Kidney glomerular epithelial cell (primary cell): ENCODE results near the gene TMEM132D.

Experiments
- DNase-seq: peaks from one replicate; lab custom pipeline; 2025; lab: John Stamatoyannopoulos, UW

The TMEM132D gene

DNA sequence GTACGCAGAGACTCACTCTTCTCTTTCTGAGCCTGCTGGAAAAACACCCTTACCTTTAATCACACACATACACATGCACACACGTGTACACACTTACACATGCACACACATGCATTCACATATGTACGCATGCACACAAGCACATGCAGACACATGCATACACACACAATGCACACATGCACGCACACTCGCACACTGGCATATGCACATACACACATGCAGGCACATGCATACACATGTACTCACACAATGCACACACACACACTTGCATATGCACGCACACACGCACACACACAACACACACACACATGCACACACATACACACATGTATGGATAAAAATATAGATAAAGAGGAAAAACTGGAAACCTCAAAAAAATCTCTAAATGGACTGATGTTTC is 801.6 kb downstream of the TMEM132D start:
- DNase-seq, result no peak

DNA sequence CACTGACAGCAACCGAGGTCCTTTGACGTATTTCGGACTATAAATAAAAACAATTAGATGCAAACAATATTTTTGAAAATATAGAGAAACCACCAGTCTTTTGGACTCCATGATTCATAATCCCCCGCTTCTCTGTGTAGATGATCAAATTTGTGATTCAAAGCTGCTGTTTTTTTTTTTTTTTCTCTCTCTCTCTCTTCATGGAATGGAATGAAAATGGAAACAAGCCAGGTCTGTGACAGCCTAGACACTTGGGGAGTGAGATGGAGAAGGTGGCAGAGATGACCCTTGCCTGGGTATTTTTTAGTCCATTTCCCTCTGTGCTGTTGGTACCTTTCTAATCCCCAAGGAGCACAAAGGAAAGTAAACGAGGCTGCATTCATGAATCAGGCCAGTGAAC is 802.0 kb downstream of the TMEM132D start:
- no peak for DNase-seq

DNA sequence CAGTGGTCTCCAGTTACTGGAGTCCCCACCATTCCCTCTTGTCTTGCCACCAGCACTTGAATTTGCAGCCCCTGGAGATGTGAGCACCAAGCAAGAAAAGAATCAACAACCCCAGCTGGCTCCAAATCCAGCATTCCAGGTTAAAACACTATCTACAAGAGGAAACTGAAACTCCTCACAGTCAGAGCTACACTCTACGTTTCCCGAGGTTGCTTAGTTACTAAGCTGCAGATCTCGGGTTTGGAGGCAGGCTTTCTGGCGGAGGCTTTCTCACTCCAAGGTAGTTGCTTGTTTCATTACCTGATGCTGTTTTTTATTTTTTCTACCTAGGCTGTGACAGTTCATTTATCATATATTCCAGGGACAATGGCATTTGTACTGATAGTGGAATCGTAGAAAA is 802.4 kb downstream of the TMEM132D start:
- DNase-seq, result no peak

DNA sequence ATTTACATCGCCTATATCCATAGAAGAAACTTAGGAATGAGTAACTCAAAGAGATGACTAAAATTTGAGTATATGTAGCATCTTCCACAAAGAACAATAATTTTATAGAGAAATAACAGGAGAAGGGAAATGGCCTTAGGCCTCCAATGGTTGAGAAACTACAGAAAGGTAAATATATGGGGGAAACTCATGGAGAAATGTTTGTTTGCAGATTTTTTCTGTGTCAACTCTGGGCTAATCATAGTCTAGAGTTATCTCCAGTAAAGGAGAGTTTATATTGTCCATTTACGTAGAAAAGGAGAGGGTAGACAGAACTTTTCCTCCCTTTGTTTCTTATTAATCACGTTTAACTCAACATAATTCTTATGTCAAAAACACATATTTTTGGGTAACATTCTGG is 806.4 kb downstream of the TMEM132D start:
- no peak for DNase-seq

DNA sequence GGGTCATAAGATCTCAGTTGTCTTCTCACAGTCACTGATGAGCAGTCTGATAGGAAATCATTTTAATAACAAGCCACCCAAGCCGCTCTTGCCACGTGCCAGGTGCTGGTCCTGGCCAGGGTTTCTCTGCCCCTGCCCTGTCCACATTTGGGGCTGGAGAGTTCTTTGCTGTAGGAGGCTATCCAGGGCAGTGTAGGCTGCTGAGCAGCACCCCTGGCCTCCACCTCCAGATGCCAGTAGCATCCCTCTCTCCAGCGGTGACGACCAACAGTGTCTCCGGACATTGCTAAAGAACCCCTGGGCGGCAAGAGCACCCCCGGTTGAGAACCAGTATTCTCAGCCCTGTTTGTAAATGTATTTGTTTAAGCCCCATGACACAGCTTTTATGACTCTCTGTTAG is 806.9 kb downstream of the TMEM132D start:
- DNase-seq, result no peak

DNA sequence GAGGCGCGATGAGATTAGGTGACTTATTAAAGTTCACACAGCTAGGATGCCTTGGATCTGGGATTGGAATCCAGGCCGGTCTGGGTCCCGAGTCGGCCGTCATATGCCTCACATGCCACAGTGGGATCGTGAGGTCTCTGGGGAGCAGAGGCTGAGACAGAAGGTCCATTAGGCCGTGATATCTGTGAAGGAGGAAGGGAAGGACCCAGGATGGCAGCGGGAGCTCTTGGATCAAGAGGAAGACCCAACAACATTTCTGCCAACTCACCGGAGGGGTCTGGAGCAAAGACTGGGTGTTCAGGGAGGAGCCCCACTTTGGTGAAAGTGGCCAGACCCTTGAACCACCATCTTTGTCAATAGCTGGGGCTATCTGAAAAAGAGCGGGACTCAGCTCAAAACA is 807.6 kb downstream of the TMEM132D start:
- no peak for DNase-seq

DNA sequence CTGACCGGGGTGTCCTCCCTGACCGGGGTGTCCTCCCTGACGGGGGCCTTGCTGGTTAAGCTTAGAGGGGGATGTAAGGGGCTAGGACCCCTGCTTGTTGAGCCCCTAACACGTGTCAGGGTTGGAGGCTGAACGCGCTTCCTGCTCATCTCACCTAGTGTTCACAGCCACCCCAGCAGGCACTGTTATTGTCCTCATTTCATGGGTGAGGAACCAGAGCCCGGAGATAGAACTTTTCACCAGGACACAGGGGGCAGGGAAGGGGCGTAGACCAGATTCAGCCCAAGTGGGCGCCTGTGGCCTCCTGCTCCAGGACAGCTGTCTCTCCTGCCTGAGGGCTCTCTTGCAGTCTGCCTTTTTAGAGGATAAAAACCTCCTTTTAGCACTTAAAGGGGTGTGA is 814.2 kb downstream of the TMEM132D start:
- DNase-seq, result no peak

DNA sequence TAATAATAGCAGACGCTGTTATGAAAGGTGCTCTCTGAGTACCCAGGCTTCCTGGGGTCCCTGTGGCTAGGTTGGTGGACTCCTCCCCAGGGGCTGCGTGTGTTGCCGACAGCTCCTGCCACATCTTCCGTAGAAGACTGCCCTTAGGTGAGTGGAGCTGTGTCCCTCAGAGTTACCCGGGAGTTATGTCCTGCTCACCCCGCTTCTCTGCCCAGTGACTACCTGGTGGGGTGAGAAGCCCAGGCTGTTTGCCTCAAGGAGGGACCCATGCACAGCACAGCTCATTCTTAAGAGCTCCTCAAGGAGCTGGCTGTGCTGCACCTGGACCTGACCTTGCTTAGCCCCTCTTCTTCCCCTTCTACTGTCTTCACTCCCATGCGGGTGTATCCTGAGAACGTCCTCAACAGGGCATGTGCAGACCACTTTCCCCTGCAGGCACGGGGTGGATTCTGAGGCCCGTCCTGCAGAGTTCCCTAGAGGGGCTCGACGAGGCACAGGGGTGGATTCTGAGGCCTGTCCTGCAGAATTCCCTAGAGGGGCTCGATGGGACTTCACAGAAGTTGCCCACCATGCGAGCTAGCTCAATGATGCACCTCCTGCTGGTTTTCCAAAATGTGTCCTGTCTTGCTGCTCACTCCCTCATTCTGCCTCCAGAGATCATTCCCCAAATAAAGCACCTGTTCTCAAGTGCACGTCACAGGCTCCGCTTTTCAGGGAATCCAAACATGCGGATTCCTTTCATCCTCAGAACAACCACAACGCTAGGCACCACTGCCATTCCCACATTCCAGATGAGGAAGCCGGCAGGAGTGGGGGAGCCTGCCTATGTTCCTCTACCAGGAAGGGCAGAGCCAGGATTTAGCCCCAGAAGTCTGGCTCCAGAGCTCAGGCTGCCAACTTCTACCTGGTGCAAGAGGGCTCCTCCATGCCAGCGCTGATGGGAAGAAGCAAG is 818.7 kb downstream of the TMEM132D start:
- no peak for DNase-seq

DNA sequence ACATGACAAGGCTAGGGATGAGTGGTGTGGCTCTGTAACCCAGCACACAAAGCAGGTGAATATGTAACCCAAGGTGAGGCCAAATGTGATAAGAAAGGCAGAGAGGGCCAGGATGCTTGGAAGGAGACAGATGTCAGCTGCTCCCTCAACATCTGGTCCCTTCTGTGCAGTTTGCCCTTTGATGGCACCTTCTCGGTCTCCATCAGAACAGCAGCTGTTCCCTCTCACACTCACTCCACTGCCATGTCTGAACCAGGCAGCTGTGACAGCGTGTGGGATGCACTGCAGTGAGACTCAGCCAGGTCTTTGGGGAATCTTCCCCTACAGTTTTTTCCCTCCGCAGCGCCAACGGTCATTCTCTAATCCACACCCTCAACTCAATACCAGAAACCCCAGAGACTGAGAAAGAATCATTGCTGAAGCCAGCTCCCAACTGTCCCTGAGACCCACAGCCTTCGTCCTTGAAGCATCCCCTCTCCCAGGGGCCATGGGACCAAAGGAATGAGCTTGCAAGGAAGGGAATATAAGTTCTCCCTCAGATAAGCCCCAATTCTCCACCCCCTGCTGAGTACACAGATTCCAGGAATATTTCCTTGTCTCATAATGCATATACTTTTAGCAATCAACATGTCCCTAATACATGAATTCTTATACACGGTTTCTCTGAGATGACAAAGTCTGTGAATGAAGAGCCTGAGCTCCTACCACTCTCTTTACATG is 820.5 kb downstream of the TMEM132D start:
- no peak for DNase-seq

DNA sequence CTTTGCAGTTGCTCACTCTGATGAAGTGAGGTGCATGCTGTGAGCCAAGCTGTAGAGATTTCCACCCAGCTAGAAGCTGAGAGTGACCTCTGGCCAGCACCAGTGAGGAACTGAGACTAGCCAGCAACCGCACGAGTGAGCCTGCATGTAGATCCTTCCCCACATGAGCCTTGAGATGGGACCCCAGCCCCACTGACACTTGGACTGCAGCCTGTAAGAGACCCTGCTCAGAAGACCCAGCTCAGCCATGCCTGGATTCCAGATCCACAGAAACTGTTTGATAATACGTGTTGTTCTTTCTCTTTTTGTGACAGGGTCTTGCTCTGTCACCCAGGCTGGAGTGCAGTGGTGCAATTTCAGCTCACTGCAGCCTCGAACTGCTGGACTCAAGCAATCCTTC is 821.4 kb downstream of the TMEM132D start:
- no peak for DNase-seq

DNA sequence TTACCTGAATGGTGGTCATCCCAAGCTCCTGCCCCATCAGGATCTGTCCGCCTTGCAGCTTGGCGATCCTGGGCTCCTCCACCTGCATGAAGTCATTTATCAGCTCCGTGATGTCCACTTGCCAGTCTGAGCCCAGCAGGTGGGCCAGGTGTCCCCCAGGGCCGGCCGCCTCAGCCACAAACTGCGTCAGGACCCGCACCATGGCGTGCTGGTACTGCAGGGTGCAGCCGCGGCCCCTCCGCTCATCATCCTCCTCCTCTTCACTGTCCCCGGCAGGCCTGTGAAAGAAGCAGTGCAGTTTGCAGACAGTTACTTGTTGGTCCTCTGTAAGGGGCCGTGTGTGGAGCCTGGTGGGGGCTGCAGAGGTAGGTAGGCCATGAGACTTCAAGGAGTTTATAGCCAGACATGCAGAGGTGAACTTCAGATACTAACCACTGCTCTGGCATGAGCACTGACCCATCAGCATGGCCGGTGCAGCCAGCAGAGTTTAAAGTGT is 822.0 kb downstream of the TMEM132D start:
- DNase-seq, result no peak

DNA sequence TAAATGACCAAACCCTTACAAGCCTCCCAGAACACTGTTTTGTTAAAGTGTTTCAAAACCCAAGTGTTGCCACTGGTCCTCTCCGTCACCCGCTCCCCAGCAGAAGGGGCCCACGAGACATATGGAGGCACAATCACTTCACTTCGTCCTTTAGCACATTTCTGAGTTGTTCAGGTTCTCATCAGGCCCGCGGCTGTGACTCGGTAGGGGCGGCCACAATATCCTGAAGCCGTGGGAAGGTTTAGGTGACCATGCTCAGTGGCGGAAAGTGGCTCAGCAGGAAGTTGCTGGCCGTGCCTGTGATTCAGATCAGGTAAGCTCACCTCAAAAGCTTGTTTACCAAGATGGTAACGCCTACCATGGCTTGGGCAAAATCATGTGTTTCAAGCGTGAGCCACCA is 823.0 kb downstream of the TMEM132D start:
- DNase-seq, result no peak

DNA sequence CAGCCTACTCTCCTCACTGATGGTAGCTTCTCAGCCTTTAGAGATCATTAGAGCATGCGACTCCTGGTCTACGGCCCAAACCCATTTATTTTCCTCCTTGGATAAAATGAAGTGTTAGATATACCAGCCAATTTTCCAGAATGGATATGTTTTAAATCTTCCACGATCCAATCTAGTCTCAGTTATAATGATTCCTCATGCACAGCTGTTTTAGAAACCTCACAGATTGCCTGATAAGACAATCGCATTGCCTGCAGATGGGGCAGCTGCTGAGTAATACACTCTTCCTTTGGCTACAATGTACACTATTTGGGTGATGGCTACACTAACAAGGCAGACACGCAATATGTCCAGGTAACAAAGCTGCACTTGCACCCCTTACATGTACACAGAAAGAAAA is 823.4 kb downstream of the TMEM132D start:
- no peak for DNase-seq

DNA sequence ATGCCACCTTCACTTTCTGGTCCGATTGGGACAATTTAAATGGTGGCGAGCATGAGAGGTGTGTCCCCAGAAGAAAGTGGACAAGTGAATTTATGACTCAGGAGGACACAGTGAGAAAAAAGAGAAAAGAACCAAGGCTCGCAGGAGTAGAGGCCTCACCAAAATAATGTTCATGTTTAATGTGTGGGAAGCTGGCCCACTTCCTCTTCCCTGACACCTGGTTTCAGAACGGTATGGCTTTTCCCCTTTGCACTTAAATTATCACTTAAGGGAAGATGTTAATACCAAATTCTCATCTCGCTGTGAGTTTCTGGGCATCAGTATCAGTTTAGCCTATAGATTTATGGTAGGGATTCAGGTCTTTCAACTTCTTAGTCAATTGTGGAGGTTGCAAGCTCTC is 824.1 kb downstream of the TMEM132D start:
- no peak for DNase-seq

DNA sequence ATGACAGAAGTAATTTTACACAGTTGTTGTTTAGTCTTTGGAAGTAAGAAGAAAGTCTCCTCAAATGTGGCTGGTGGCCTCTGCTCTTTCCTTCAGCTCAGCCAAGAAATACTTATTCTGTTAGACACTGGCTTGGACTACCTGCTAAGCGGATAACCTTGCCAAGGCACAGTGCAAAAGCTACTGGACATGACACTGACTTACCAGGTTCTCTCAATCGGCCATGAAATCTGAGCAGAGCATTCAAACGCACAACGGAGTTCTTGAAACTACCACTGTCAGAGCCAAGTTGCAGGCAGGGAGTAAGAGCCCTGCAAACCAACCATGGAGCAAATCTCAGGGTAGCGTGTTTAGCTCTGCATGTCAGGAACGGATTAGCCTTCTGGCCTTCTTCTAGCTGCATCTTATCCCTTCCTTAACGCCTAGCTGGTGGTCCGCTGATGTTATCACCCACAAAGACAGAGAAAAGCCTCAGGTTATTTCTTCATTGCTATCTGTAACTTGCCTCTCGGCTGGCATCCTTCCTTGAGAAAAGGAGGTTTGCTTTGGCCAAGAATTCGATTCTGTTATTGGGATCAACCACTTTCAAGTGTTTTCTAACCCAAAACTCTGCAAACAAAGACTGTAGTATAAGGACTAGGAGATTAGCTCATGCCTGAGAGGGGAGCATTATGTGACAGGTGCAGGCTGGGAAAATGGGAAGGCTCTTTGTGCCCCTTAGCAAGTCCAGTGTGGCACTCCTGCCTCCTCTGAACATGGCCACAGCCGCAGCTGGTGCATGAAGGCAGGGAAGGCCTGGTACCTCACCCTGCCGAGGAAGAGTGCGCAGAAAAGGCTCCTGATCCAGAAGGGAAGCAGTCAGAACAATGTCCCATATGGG is 827.1 kb downstream of the TMEM132D start:
- DNase-seq, result no peak

DNA sequence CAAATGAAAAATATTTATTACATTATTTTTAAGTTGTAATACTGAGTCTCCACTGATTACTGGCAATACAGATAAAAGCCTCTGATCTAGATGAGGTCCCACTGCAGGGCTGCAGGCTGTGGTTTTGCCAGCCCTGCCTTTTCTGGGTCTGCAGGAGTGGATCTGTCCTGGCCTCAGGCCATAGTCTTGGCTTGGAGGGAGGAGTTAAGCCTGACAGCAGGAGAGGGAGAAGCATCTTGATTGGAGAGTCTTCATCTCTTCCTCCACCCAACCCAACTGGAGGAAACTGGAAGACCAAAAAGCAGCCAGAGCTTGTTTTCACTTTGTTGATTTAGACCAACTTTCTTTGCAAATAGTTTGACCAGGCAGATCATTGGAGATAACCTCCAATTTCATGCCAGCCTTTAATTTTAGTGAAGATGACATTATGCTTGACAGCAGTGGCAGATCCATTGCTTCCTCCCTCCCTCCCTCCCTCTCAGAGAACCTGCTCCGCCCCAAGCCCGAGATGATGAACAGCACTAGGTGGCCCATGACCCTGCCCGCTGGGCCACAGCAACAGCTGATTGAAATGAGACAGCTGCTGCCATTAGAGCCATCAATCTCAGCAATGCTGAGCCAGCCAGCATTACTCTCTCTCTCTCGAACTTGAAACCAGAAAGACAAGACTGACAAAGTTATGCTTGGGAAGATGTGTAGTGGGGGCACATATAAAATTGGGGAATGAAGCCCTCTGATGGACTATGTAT is 828.2 kb downstream of the TMEM132D start:
- DNase-seq, result no peak

DNA sequence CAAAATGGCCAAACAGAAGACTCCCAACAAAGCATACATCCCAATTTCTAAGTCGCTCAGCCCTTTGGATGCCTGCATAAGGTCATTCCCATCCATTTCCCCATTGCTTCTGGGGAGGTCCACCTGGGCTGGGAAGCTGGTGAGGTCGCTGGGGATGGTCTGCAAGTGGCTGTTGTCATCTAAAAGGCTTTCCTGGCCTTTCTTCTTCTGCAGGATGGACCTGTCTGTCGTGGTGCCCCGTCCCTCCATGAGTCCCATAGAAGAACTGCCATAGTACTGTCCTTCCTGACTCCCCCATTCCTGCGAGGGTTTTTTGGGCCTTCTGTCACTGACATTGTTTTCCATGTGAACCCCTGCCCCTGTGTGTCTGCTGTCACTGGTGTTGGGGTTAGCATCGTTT is 829.4 kb downstream of the TMEM132D start:
- DNase-seq, result no peak

DNA sequence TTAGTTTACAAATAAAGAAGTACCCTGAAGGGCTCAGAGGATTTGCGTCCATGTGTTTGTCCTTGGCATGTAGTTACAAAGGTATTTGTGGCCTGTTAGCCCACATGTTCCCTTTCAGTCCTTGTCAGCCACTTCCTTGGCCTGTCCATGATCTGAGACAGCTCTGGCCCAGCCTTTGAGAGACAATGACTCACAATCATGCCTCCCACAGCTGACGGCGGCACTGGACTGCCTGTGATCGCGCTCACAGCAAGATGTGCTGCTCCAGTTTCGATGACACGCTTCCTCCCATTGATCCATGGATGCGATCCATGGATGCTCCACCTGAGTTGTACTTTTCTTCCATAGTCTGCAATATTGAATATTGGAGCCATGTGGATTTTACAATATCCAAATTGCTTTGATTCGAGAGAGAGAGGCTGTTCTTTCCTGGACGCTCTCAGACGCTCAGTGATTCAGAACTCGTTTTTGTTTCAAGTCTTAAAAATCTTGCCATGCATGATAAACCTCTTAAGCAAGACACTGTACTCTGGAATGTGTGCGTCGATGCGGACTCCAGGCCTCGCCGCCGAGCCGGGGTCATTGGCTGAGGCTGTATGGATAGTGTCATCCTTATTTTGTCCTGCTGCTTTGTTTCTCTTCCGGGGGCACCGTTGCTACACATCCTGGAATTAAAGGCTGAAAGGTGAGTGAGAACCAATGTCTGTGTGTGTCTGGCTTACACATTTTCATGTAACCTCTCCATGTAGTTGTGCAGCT is 830.5 kb downstream of the TMEM132D start:
- DNase-seq, result no peak

DNA sequence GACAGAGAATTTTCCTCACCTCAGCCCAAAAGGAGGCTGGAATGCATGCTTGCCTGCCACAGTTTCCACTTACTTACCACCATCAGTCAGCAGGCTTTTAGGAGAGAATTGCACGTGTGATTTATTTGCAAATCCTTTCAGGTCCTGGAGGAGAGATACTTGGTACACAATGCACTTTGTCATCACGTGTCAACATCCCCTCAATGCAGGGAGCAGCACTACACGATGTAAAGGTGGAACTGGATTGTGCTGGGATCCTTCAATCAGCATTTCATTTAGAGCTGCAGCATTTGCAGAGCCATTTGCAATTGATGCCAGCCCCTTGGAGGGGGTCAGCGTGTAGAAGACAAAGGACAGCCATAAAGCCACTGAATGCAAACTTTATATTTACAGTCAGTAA is 832.5 kb downstream of the TMEM132D start:
- no peak for DNase-seq

DNA sequence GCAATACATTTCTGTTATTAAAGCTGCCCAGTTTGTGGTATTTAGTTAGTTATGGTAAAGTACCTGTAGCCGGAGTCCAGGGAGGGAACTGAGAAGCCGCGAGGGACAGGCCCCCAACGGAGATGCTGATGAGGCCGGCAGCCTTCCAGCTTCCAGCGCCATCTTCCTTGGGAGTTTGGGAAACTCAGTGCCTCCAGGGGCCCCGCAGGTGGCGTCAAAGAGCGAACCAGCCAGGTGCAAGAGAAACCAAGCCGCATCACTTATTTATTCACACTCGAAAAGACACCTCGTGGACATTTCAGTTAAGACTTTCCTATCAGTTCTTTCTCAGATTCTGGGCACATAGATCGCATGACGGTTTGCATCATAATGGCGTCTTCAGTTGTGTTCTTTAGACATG is 833.9 kb downstream of the TMEM132D start:
- no peak for DNase-seq

DNA sequence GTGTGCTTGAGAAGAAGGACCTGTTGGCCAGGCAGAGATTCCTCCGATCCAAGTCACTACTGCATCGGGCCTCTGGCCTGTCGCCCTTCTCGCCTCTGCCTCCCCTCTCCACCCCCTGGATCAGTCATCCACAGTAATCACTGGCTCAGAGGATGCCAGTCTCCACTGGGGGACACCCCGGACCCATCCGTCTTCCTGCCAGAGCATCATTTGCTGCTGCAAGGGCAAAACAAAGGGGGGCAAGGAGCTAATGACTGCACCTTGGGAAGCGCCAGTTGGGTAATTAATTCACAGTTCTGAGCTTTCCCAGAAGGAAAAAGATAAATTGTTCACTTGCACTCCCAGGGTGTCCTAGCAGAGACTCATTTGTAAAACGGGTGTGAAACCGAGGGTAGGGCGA is 835.1 kb downstream of the TMEM132D start:
- no peak for DNase-seq
